ENCODE results near the gene MLPH.
"Not testable (repeated sequence)": the region's sequence is repeated elsewhere in the genome, so short reads cannot be mapped to it uniquely, and the experiment has no call there.

The MLPH gene

DNA sequence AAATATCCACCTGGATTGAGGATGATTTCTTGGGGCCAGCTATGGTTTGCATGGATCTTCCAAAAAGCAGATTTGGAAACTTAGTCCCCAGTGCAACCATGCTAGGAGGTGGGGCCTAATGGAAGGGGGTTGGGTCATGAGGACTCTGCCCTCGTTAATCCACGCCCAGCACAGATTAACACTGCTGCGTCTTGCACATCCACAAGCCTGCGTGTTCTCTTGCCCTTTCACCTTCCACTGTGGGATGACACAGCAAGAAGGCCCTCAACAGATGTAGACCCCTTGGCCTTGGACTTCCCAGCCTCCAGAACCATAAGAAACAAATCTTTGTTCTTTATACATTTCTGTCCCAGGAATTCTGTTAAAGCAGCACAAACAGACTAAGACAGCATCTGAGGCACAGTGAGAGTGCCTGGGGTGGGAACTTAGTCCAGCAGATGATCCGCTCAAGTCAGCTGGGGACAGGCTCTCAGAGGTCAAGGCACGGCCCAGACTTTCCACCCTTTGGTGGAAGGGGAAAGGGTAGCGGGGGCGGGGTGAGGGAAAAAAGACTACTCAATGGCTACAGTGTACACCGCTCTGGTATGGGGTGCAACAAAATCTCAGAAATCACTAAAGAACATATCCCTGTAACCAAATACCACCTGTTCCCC, 101.1 kb downstream of the MLPH start:
- DNase-seq (ENCODE audit: low spot score): no peak

DNA sequence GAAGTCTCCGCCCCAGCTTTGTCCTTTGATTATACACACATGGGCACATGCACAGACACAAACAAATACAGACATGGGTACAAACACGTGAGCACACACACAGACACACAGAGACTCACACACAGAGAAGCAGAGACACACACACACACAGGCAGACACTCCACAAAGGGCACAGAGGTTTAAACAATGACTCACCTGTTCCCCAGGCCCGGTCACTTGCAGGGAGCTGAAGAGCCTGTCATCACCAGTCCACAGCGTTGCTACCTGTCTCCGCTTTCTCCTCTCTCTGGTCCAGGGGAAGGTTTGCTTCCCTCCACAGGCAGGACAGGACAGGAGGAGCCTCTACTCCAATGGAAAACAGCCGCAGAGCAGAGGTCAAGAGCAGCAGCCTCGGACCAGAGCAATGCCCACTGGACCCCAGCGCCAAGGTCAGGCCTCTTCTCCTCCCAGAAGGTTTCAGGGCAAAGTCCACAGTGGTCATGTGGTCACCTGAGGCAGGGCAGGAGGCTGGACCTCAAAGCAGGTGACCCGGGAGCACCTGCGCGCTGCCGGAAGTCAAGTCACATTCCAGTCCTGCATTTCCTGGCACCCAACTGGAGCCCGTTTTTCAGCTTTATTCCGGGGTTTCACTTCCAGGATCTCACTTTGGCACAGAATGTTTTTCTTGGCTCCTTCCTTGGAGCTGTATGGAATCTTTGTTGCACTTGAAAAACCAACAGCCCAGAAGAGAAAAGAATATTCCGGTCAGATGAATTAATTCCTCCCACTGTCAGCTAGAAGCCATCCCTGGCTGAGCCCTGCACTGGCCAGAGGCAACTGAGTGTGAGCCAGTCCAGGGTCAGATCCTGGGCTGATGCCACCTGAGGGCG, 103.5 kb downstream of the MLPH start, which contains the start of gene RAB17:
Gene RAB17, minus strand, starts transcription at position 463 of the 869 bp plus-strand sequence. CDS start 4,580 bp downstream, outside the sequence.
- no peak for DNase-seq (ENCODE audit: low spot score)

DNA sequence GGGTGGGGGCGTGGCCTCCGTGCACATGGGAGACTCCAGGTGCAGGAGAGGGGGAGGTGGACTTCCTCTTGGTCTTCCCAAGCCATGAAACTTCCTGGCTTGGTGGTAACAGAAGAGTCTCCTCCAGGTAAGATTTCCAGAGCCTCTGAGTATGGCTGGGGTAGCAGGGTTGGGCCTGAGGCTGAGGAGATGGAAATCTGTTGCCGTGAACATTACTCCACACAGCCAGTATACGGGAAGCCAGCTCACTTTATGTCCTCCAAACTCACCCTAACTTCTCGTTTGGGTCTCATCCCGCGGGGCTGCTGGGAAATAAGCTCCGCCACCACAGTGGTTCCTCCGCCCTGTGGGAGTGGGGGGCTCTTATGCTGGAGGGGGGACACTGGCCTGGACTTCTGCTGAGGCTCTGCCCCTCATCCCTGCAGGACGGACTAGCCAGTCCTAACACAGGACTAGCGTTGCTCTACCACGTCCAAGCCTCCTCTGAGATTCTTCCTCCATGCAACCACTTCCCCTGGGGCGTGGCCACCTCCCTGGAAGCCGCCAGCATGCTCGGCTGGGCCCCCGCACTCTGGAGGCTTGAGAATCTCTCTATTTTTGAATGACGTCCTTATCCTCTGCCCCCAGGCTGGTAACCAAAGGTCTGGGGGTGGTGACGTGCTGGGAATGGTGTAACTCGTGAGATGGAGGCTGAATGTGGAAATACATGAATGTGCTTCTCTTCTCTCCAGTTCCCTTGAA, 104.3 kb downstream of the MLPH start:
- no peak for DNase-seq (ENCODE audit: low spot score)

DNA sequence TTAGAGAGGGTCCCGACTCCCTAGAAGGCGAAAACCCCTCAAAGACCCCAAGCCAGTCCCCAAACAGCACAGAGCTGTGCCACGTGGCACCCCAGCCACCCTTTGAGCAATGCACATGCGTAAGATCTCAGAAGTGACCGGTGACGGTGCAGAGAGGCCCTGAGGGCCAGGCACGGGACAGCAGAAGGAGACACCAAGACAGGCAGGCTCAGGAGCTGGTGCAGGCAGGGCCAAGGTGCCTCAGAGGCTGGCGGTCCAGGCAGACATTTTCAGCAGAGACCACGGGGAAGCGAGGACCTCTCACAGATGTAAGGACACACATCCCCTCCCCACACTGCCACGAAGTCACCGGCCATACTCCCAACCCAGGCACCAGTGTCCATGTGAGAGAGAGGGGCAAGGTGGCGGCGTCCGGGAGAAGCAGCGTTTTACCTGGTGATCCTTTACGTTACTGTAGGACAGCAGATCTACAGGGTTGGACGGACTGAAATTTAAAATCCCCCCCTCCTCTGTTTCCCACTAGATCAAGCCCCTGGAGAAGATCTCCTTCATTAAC, 105.5 kb downstream of the MLPH start:
- no peak for DNase-seq (ENCODE audit: low spot score)

DNA sequence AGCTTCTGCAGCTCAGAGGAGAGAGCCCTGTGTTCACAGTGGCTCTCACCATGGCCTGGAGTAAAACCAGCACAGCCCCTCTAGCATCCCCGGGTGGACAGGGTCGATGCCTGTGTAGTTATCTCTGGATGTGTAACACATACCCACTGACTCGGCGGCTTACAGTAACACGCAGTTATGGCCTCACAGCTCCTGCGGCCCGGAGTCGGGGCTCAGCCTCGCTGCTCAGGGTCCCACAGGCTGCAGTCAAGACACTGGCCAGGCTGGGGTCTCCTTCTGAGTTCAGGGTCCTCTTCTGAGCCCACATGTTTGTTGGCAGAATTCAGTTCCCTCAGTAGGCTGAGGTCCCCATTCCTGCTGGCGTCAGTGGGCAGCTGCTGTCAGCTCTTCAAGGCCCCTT, 106.0 kb downstream of the MLPH start:
- no peak for DNase-seq (ENCODE audit: low spot score)

DNA sequence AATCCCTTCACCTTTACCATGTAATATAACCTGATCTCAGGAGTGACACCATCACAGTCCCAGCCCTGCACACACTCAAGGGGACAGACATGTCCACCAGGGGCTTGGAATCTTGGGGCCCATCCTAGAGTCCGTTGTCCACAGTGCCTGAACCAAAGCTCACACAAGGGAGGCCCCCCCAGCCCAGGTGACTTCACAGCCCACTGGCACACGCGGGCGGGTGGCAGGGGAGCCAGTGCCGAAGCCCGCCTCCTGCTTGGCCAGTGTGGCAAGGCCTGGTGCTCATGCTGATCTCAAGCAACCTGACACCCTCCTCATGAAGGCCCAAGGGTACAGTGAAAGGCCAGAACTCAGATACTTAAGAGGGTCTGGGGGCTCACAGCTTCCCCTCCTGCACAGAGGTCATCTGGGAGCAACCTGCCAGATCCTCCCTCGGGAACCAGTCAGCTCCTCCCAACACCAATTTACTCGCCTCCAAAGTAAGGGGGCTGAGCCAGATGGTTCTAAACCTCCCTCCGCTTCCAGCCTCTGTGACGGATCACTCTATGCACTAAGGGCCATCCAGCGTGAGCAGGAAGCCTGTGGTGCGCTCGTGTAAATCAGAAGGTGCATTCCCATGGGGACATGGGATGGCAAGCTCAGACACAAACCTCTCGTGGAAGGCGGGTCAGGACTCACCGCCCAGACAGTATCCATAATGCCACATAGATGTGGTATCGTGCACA, 106.7 kb downstream of the MLPH start:
- no peak for DNase-seq (ENCODE audit: low spot score)

DNA sequence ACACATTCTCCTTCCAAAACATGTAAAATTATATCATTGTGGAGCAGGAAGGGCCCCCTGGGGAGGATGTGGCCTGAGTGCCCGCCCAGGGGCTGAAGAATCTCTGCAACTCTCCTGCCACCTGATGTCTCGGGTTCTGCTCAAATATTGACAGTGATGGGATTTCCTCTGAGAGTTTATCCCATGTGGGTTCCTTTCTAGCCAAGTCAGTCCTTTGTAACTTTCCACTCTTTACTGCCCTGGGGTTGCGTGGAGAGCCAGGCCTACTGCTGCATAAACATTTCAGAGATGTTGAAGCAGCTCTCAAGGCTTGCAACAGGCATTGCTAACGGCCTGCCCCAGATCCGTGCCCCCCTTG, 107.4 kb downstream of the MLPH start:
- no peak for DNase-seq (ENCODE audit: low spot score)

DNA sequence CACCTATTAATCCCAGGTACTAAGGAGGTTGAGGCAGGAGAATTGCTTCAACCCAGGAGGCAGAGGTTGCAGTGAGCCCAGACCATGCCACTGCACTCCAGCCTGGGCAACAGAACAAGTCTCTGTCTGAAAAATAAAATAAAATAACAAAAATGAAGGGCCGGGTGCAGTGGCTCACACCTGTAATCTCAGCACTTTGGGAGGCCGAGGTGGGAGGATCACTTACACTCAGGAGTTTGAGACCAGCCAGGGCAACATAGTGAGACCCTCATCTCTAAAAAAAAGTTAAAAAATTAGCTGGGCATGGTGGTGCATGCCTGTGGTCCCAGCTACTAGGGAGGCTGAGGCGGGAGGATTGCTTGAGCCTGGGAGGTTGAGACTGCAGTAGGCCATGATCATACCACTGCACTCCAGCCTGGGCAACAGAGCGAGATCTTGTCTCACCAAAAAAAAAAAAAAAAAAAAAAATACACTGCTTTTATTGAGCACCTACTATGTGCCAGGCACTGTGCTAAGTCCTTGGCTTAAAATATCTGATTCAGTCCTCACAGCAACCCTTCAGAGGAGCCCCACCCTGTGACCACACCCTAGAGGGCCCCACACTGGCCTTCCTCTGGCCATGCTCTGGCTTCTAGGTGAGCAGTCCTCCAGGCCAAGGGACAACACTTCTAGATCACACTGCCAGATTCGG, 108.9 kb downstream of the MLPH start:
- DNase-seq (ENCODE audit: low spot score): not testable (repeated sequence)

DNA sequence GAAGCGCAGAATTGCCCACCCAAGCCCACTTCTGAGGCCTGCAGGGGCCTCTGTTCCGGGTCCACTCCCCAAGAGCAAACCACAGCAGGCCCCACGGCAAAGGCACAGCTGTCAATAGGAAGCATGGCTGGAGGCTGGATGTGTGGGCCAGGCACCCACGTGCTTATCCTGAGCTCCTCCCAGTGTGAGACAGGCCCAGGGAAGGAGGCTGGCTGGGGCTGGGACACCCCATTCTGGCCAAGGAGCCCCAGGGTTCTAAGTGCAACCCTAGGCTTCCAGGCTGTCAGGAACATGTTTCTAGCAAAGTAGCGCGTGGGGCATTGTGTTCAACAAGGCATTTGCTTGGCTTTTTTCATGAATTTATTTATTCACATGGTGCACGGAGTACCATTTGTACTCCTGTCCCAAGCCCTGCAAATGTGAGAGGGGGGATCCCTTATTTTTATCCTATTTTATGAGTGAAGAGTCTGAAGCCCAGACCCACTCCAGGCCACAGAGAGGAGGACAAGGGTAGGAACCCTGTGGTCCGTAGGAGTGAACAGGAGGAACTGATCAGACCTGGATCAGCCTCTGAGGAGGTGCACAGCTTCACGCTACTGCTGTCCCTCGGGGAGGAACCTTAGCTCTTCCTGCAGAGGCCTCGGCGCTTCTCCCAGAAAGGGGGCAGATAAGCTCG, 109.6 kb downstream of the MLPH start:
- DNase-seq (ENCODE audit: low spot score): no peak

DNA sequence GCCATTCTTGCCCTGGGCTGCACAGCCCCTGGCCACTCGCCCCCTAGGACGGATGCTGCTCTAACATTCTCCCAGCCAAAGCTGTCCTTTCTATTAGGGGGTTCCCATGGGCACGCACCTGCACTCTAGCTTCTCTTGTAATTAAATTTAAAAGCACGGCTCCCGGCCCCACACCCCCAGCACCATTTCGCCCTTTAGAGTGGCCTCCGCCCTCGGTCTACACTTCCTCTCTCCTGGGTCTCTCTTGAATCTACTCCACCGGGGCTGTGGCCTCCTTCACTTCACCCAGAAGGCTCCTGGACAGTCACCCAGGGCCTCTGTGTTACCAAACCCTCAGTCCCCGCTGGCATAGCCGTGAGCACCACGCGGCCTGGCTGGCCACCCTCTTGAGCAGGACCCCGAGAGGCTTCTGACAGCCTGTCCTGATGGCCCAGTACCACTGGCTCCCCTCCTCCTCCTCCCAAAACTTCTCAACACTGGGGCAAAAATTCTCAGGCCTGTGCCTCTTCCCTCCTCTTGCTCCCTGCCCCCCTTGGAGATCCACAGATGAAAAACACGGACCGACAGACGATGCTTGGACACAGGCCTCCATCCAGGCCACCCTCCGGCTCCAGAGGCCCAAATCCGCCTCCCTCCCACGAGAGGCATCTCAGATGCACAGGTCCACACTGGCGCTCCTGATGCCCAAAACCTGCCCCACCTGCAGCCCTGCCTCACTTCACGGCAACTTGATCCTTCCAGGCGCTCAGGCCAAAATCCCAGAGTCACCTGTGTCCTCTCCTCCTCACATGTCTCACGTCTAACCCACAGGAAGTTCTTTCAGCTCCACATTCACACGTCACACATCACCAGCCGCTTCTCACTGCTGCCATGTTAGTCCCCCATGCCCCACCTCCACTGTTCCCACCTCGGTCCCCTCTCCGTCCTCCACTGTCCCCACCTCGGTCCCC, 110.4 kb downstream of the MLPH start:
- no peak for DNase-seq (ENCODE audit: low spot score)

DNA sequence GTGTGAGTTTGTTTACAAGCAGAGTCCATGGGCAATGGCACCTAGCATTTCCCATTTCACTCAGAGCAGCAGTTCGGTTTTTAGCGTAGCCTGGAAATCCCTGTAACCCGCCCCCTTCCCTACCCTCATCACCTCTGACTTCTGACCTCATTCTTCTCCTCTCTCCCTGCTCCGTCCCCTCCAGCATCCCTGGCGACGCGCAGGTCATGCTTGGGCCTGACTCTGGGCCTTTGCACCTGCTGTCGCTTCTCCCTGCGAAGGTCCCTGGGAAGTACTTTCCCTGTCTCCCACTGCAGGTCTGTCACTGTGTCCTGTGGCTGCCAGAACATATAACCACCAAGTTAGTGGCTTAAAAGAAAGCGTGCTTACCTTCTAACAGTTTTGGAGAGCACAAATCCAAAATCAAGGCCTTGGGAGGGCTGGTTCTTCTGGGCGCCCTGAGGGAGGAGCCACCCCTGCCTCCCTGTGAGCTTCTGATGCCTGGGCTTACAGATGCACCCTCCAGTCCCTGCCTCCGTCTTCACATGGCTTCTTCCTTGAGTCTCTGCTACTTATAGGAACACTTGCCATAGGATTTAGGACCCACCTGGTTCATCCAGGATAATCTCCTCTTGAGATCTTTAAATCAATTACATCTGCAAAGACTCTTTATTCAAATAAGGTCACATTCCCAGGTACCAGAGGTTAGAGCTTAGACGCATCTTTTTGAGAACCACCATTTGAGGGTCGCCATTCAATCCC, 111.6 kb downstream of the MLPH start:
- no peak for DNase-seq (ENCODE audit: low spot score)

DNA sequence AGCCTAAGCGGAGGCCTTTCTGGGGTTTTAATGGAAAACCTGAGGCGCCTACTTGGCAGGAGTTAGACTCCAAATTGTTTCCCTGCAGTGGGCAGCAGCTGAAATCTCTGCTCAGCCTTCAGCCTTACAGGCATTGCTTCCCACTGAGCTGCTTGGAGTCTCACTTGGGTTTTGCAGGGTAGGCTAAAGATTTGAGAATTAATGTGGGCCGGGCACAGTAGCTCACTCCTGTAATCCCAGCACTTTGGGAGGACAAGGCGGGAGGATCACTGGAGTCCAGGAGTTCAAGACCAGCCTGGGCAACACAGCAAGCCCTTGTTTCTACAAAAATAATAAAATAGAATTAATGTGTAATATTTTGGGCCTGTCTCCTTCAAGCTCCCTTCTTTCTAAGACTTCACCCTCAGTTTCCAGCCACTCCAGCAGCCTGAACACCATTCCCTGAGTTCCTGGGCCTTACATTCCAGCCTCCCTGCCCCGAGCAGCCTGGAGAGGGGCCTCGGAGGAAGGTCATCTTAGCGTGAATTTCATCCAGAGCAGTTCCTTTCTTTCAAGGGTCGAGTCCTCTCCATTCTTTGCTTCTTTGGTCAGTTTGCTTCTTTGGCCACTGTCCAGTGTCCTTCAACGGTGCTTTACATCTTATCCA, 112.5 kb downstream of the MLPH start:
- no peak for DNase-seq (ENCODE audit: low spot score)

DNA sequence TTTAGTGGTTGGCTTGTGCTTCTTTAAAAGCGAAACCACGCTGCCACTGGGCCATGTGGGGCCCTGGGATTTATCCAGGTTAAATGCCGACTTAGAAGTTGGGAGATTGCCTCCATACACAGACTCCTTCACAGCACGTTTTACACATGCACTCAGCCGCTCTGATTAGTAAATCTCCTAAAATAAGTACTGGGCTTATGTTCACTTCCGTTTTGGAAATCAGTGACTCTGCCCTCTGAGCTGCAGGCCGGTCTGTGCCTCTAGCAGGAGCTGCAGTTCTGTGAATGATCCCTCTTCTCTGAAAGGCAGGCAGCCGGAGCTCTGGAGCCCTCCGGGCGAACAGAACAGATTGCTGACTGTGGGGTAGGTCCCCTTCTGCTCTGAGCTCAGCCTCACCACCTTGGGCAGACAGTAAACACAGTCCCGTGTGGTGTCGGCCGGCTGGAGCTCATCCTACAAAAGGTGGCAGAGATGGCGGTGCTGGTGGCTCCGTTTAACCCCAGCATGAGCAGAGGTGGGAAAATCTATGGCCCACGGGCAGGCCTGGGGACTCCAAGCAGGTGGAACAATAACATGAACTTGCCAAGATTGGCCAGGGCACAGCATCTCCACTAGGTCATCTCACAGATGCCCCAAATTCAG, 113.3 kb downstream of the MLPH start:
- no peak for DNase-seq (ENCODE audit: low spot score)

DNA sequence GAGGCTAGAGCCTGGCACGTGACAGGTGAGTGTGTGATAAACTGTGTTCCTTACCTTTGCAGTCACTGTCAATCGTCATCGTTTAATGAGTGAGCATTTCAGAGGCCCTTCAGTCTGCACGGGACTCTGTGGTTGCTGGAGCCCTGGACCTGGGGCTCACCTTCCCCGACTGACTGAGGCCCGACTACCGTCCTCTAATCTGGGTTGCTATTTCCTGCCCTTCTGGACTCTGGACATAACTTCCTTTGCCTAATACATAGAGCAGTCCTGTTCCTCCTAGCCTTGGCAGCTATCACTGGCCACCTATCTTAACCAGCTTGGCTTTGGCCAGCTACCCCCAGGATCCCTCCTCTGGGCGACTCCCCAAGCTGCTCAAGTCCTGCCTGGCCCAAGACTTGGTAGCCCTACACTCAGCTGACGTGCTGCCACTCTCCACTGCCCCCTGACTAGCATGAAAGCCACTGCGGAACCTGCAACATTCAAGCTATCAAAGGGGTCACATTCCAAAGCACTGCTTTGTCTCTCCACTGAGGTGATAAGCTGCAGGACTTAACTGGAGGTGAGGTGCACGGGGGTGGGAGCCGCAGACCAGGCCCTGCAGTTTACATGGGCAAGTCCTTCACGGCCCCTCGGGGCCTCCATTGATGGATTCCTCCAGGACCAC, 114.5 kb downstream of the MLPH start:
- no peak for DNase-seq (ENCODE audit: low spot score)

DNA sequence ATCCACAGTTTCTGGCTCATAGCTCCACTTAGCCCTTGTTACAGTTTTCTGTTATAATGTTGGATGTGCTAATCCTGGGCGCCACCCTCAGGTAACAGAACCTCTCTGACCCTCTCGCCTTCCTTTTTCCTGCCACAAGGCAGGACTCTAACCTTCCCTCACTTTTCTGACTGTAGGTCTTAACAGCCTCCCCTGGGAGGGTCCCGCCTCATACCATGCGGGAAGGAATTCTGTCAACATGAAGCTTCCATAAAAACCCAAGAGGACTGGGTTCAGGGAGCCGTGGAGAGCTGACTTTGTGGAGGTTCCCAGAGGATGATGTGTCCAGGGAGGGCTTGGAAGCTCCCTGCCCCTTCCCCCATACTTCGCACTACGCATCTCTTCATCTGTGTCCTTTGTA, 115.4 kb downstream of the MLPH start:
- no peak for DNase-seq (ENCODE audit: low spot score)

DNA sequence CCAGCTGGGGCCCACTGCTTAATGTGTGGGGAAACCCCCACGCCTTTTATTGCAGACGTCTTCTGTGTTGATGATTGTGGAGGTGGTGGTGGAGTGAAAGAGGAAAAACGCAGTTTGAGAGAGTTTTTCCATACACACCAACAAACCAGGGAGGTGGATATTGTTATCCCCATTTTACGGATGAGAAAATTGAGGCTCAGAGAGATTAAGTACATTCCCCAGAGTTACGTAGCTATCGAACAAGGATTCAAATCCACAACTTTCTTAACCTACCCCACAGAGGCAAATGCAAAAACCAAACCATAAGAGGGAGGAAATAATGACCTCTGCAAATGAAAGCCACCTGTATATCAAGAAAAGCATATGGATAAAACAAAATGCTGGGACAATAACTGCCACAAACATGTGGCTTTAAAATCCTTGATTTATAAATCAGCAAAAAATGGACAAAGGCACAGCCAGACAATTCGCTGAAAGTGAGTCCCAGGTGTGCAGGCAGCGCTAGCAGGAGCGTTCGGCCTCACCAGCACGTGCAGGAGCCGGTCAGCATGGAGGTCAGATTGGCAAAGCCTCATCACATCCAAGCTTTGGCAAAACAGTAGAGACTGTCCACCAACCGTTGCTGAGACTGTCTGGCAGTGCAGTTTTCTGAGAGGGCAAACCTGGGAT, 116.1 kb downstream of the MLPH start:
- DNase-seq (ENCODE audit: low spot score): no peak

Measured in CD4-positive, alpha-beta T cell treated with Interleukin-15 for 4 hours (primary cell).